Heart right ventricle (tissue), 16 donors: ENCODE measurements around the gene CD3G. TPM values are rescaled to one million over a fixed set of nuclear protein-coding genes. Genes with fewer than 3 reads are reported as not detected.

ENCODE experiments used
- ATAC-seq, 8 donors: fragments of 200-7000 bp; cut with Tn5 transposase; one replicate each; pipeline ENCODE4 v1.9.1; 2020; ENCODE audit warnings: mild to moderate bottlenecking in 8 of 8, moderate library complexity in 8 of 8, moderate number of reproducible peaks in 1 of 8
- DNase-seq, 2 donors: peaks; one replicate each; pipeline ENCODE4 v3.0.0-alpha.2; 2020
- H3K27ac ChIP-seq, 10 donors: fragments of 200-600 bp; sonication (generic) in 2 of 10; one replicate each; pipeline versions ENCODE4 v1.5.0 to v1.8.0; 2020 to 2022; ENCODE audit warnings: mild to moderate bottlenecking in 3 of 10
- H3K27me3 ChIP-seq, 7 donors: fragments of 200-600 bp; one replicate each; pipeline ENCODE4 v1.8.0; 2021 to 2022; ENCODE audit warnings: mild to moderate bottlenecking in 2 of 7
- H3K36me3 ChIP-seq, 9 donors: fragments of 200-600 bp; sonication (generic) in 1 of 9; one replicate each; pipeline versions ENCODE4 v1.5.0 to v1.8.0; 2020 to 2022; ENCODE audit warnings: mild to moderate bottlenecking in 2 of 9
- H3K4me1 ChIP-seq, 9 donors: fragments of 200-600 bp; sonication (generic) in 1 of 9; one replicate each; pipeline versions ENCODE4 v1.5.0 to v1.8.0; 2020 to 2022; ENCODE audit warnings: mild to moderate bottlenecking in 4 of 9
- H3K4me3 ChIP-seq, 10 donors: fragments of 200-600 bp; sonication (generic) in 2 of 10; one replicate each; pipeline versions ENCODE4 v1.5.0 to v1.8.0; 2020 to 2022; ENCODE audit warnings: mild to moderate bottlenecking in 7 of 10, moderate library complexity in 2 of 10
- H3K9me3 ChIP-seq, 11 donors: fragments of 200-600 bp in 10 of 11; sonication (generic) in 2 of 11; one replicate each; pipeline versions ENCODE4 v1.5.0 to v1.8.0; 2013 to 2022; ENCODE audit warnings: mild to moderate bottlenecking in 2 of 11, control low read depth in 1 of 11, moderate library complexity in 1 of 11
- CTCF ChIP-seq, 9 donors: fragments of 200-600 bp; sonication (generic) in 2 of 9; IDR thresholded peaks; one replicate each; pipeline versions ENCODE4 v1.5.0 to v1.8.0; 2021 to 2022; ENCODE audit warnings: antibody characterized with exemption in 9 of 9, mild to moderate bottlenecking in 5 of 9, moderate library complexity in 1 of 9
- WGBS, 2 donors: extraction: QIAGEN DNeasy Blood & Tissue Kit; methylation state at CpG; one replicate each; pipeline ENCODE4 v1.1.7; 2013; ENCODE audit warnings: inconsistent platforms in 1 of 2; 5-methylcytosine and 5-hydroxymethylcytosine counted together
- intact Hi-C, 10 donors: fragments of 100-400 bp; cut with DNase I; formaldehyde crosslinking; loops; one replicate each; pipeline versions ENCODE4 v1.11.1 to v1.14.2; 2022
- polyA plus RNA-seq, 2 donors: library from polyadenylated mRNA; stranded (reverse); fragments of 200-250 nt; gene quantifications; one replicate each; pipeline ENCODE4 v1.2.3, GENCODE V29; 2013
- total RNA-seq, 10 donors: library from RNA; stranded (reverse); fragmentation: NEBNext Ultra II Directional in 3 of 10; extraction: Animal tissue kit (Norgen Biotek cat#: 25700) in 3 of 10; gene quantifications; one replicate each; pipeline versions ENCODE4 v1.2.1 to v1.2.4, GENCODE V29; 2021 to 2023
- donor health status: Arrhythmogenic right ventricular cardiomyopathy.
- donor health status: ischemic (EF 13 %, LVEDD 7.1; RV severe dilation, severe dysfunction).
- donor health status: healthy with polysubstance abuse.
- donor health status: DM: no; HTN: yes; CAD: no.
- donor health status: DM: no; HTN: no; CAD: no.
- donor health status: ischemic (EF 25% LVEDD 6.9; RV normal size, moderate dysfunction).
- donor health status: ischemic (EF 25% LVEDD 5.7; RV mildly dilated, moderate dysfunction).
- donor health status: healthy.
- donor health status: DM: yes; HTN: yes; CAD: no.
- donor health status: Ischemic cardiomyopathy.
- donor health status: ischemic (EF 35%, LVEDD 5.7; RV mildly dilated, moderate dysfunction).
- donor health status: nonischemic (EF 11% LVEDD 7.7; RV severe dilation, severe dysfunction).
- donor health status: DM: yes; HTN: yes; CAD: no.
- donor health status: PGD.
- donor health status: ischemic (EF 29% LVEDD 5.4; RV normal size, mild dysfunction).
- donor health status: nonischemic (EF 23%, LVEDD 6.1; RV moderate dilation, normal function).

CD3G gene
- total and polyA plus RNA-seq, 12 donors, result 0.06 to 5.7 (median 0.39) TPM; not detected in 5

GRCh38 chr11:118325283-118325682 is 18.9 kb upstream of the CD3G start:
- intact Hi-C loops, result no loop called here
- no peak for TF ChIP-seq CTCF (IDR thresholded peaks at IDR 0.05)
- no peaks in the 10 kb centered on the region for H3K9me3 ChIP-seq
- H3K27me3 ChIP-seq, result peaks cover 0 to 14% (median 0%) of the 10 kb centered on the region in 7 donors
- H3K27ac ChIP-seq, result no peak overlapping the region
- ATAC-seq (no peak), DNase-seq (no peak)
- no peaks in the 10 kb centered on the region for H3K36me3 ChIP-seq
- H3K4me3 ChIP-seq, result no peak overlapping the region
- peaks cover 0 to 7% (median 0%) of the 10 kb centered on the region in 9 donors for H3K4me1 ChIP-seq

GRCh38 chr11:118328745-118329144 is 15.4 kb upstream of the CD3G start:
- ATAC-seq (no peak), DNase-seq (no peak)
- Histone ChIP-seq H3K27me3 (peaks cover 0 to 14% (median 0%) of the 10 kb centered on the region in 7 donors), H3K36me3 (no peaks in the 10 kb centered on the region), H3K4me1 (no peaks in the 10 kb centered on the region), H3K27ac (no peak overlapping the region), H3K4me3 (no peak overlapping the region), H3K9me3 (no peaks in the 10 kb centered on the region)
- intact Hi-C loops, result no loop called here
- TF ChIP-seq CTCF (IDR thresholded peaks at IDR 0.05), result no peak

GRCh38 chr11:118334745-118335144 is 9.4 kb upstream of the CD3G start:
- Histone ChIP-seq H3K36me3 (no peaks in the 10 kb centered on the region), H3K9me3 (no peaks in the 10 kb centered on the region), H3K4me3 (no peak overlapping the region), H3K4me1 (no peaks in the 10 kb centered on the region), H3K27ac (peak overlapping the region in 1 of 10 donors; percentile 19), H3K27me3 (peaks cover 0 to 9% (median 4%) of the 10 kb centered on the region in 7 donors)
- intact Hi-C loops, result no loop called here
- ATAC-seq, result no peak
- DNase-seq, result no peak
- no peak for TF ChIP-seq CTCF (IDR thresholded peaks at IDR 0.05)
- 66 to 87% methylated on average over 1 of the region's 1 CpG for WGBS, 2 donors

- Histone ChIP-seq H3K27me3 (peaks cover 0 to 16% (median 4%) of the 10 kb centered on the region in 7 donors), H3K9me3 (no peaks in the 10 kb centered on the region), H3K36me3 (no peaks in the 10 kb centered on the region), H3K27ac (peak overlapping the region in 1 of 10 donors; percentile 83), H3K4me3 (peak overlapping the region in 1 of 10 donors; percentile 50), H3K4me1 (no peaks in the 10 kb centered on the region)
- TF ChIP-seq CTCF (IDR thresholded peaks at IDR 0.05), result no peak
- ATAC-seq (peak in 7 of 8 donors; percentile 49 to 67 (median 65)), DNase-seq (no peak)
- WGBS, 2 donors, result 50 to 53% methylated on average over 7 of the region's 7 CpGs
- intact Hi-C loops, result no loop called here
These were observed 5.5 kb upstream of the CD3G start for GRCh38 chr11:118338637-118339061.
